Glomerular endothelial cell (primary cell): Measurements from ENCODE around the gene SLC35A2. TPM values are rescaled to one million over a fixed set of nuclear protein-coding genes. Genes with fewer than 3 reads are reported as not detected.
"Not testable (repeated sequence)": the region's sequence is repeated elsewhere in the genome, so short reads cannot be mapped to it uniquely, and the experiment has no call there.

Source experiments
- DNase-seq: peaks from one replicate; pipeline ENCODE4 v3.0.0-alpha.2; 2011; ENCODE audit warnings: low read depth, low spot score; ENCODE audit errors: extremely low read depth
- total RNA-seq: library from RNA; depleted of rRNA; stranded (reverse); fragments of >200 nt; gene quantifications from 2 replicates; pipeline ENCODE4 v1.2.3, GENCODE V29; 2015

Gene SLC35A2
- total RNA-seq, 1 donor from 2014 or later = 27.3 TPM

DNA sequence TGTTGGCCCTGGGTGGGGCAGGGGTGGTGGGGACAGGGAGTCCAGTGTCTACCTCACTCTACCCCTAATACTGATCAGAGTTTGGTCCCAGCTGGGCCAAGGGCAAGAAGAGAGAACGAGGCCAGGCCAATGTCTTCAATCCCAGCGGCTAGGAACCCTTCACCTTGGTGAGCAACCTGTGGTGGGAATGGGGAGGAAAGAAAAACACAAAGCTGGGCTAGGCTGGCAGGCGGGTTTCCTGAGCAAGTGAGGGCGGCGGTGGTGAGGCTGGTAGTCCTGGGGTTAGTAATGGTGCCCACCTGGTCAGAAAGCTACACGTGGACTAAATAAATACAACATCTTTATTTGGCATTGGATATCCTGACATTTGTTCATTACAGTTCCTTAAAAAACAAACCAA, 8.2 kb downstream of the SLC35A2 start:
- DNase-seq = no peak

DNA sequence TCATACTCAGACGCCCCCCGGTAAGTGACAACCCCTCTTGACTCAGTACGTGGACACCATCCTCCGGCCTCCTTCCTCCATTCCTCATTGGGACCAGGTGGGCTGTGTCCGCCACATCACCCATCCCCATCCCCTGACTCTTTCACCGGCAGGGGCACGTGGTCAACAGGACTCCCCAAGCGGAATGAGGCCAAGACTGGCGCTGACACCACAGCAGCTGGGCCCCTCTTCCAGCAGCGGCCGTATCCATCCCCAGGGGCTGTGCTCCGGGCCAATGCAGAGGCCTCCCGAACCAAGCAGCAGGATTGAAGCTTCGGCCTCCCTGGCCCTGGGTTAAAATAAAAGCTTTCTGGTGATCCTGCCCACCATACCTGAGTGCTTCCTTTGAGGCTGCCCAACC, 8.7 kb downstream of the SLC35A2 start:
- no peak for DNase-seq

- DNase-seq = no peak
These were observed 9.3 kb downstream of the SLC35A2 start for GRCh38 chrX:48902135-48902534.

DNA sequence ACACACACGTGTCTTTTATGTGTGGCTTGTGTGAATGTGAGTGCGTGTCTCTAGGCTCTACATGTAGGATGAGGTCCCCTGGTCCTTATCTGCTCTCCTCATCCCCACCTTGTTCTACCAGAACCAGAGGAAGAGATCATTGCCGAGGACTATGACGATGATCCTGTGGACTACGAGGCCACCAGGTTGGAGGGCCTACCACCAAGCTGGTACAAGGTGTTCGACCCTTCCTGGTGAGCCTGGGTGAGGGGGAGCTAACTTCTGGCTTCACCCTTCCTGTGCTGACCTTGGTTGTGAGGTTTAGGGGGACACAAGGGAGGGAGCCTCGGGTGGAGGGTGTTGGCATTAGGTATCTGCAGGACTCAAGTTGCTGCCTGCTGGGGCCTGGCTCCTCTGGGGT, 10.4 kb downstream of the SLC35A2 start:
- no peak for DNase-seq

GRCh38 chrX:48899078-48899410, 12.4 kb downstream of the SLC35A2 start:
- no peak for DNase-seq

- peak; percentile 68 for DNase-seq
These were observed 13.7 kb downstream of the SLC35A2 start, which contains the start of the genes PQBP1 and TIMM17B for GRCh38 chrX:48897625-48898306. TSS of gene PQBP1 (plus strand) at chrX:48897930. CDS start at chrX:48898510, 580 bp downstream. TSS of gene TIMM17B (minus strand) at chrX:48897768. CDS start at chrX:48897749, 19 bp downstream.

GRCh38 chrX:48897157-48897624, 14.3 kb downstream of the SLC35A2 start:
- no peak for DNase-seq

DNA sequence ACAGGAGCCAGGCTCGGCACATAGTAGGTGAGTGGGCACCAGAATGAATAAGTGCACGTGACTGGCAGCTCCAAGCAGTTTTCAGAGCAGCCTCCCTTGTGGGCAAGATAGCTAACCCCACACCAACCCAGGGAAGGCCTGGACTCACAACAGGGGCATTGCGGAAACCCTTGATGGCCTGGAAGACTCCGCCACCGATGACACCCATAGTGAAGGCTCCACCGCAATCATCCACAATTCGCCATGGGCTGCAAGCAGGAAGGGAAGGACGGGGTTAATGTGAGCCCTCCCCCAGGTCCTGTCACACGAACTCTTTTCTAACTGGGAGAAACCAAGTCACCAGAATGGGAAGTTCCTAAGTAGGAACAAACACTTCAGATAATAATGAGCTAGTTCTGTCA, 14.8 kb downstream of the SLC35A2 start:
- no peak for DNase-seq

- no peak for DNase-seq
These were observed 16.6 kb downstream of the SLC35A2 start for GRCh38 chrX:48894891-48895290.

DNA sequence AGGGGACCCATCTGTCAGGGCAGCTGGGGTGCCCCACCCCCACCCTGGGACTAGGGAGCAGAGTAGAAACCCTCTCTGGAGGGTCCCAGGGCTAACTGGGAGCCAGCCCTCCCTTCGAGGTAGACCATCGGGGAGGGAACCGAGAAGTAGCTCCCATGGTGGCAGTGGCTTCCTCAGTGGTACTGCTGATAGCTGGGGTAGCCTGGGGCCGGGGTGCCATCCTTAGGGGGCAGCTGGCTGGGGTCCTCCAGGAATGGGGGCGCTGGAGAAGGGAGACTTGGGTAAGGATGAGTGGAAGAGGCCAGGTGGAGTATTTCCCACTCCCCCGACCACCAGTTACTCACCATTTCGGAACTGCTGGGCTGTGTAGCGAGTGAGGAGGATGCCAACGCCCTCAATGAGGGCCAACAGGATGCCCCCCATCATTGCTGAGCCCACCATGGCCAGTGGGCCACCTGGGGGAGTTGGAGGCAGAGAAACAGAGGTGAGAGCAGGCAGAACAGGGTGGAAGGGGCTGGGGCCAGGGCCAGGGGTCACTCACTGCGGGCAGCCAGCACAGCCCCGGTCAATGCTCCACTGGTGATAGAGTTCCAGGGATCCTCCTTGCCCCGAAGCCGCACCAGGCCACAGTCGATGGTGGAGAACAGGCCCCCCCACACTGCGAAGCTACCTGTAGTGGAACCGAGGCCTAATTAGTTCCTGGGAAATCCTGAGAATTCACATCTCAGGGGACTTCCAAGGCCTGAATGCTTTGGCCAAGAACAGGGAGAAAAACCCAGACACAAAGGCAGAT, 17.7 kb downstream of the SLC35A2 start:
- DNase-seq = no peak

GRCh38 chrX:48892896-48893295, 18.6 kb downstream of the SLC35A2 start:
- no peak for DNase-seq

DNA sequence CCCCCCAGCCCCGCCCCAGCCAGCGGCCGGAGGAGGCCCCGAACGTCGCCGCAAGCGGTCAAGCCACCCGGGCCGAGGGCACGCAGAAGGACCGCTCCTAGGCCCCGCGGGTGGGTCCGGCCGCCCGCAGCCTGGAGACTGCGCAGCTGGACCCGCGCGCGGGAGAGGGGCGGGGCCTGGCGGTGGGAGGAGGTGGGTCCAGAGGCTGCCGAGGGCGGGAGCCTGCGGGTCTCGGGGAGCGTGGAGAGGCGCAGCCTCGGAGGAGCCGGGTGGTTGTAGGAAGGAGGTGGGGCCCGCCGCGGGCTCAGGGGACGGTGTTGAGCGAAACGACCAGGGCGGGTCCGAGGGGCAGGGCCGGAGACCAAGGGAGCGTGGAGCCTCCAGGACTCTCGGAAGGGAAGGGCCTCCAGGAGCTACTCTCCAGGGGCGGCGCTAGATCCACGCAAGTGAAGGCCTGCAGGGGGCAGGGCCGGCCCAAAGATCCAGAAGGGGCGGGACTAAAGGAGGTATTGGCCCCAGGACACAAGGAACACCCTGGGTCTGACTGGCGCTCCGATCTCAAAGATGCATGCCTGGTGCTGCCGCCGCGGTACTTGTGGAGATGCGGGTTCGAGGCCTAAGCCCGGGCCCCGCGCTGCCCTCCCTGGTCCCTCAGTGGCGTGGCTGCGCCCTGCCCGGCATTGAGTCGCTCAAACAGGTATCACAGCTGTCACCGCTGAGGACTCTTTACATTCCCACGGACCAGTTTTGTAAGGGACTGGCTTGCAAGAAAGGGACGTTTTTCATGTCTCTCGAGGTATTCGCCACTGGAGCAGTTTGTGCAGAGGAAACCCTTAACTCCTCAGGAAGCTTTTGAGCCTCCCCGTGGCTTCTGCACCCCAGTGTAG, 19.8 kb downstream of the SLC35A2 start:
- DNase-seq = no peak

GRCh38 chrX:48890934-48891401, 20.5 kb downstream of the SLC35A2 start:
- DNase-seq = no peak

- DNase-seq = no peak
These were observed 21.0 kb downstream of the SLC35A2 start for GRCh38 chrX:48890296-48890925.

- not testable (repeated sequence) for DNase-seq
These were observed 24.9 kb downstream of the SLC35A2 start for GRCh38 chrX:48886586-48886985.

DNA sequence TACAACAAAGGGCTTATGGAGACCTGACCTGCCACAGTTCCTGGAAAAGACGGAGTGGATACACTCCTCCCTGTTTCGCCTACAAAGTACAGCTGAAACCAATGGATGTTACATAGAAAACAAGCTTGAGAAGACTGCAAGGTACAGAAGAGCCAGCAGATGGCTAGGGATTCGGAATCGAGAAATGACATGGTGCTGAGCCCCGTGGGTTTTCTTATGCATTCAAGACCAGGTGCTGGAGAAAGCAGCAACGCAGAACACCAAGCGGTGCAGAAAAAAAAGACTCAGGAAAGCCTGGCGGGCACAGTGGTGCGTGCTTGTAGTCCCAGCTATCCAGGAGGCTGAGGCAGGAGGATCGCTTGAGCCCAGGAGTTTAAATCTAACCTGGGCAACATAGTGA, 27.7 kb downstream of the SLC35A2 start:
- DNase-seq = no peak

- not testable (repeated sequence) for DNase-seq
These were observed 34.5 kb downstream of the SLC35A2 start for GRCh38 chrX:48876944-48877343.

- not testable (repeated sequence) for DNase-seq
These were observed 39.4 kb downstream of the SLC35A2 start for GRCh38 chrX:48872017-48872416.

- DNase-seq = no peak
These were observed 47.2 kb downstream of the SLC35A2 start for GRCh38 chrX:48864210-48864609.

DNA sequence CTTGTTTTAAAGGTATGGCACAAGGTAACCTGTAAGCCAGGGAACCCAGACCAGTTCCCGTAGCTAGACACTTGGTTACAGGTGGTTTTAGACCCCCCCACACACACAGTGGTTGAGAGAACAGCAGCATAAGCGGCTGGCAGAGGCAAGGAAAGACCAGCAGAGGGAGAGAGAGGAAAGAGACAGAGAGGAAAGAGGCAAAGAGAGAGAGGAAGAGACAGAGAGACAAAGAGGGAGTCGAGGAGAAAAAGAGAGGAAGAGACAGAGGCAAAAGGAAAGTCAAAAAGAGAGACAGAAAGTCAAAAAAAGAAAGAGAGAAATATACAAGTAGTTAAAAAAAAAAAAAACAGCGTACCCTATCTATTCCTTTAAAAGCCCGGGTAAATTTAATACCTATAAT, 56.5 kb downstream of the SLC35A2 start:
- no peak for DNase-seq
